Neural progenitor cell (in vitro differentiated cells): ENCODE results near the gene PTPN22.

Experiments used
- CTCF ChIP-seq: fragments of 200-600 bp; sonication (generic); IDR thresholded peaks from 2 replicates; pipeline ENCODE4 v1.5.1; 2017; ENCODE audit warnings: antibody characterized with exemption, mild to moderate bottlenecking
- EZH2phosphoT487 ChIP-seq: fragments of 200-600 bp; sonication (generic); IDR thresholded peaks from 2 replicates; pipeline ENCODE4 v1.6.1; 2017; ENCODE audit warnings: antibody characterized with exemption

DNA sequence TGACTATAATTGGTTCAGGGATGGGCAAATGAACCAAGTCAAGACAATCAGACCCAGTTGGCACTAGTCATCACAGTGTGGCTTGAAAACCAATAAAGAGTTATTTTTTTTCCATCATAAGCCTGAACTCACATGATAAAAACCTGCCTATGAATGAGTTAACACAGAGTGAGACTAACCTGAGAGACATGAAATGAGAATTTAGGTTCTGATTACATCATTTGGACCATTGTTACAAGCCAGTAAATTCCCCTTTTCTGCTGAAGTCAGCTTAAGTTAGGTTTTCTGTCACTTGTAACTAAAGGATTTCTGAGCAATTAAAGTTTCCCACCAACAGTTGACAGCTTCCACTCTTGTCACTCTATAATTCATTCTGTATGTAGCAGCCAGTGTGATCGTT, 49.6 kb downstream of the PTPN22 start:
- TF ChIP-seq CTCF (no peak), EZH2phosphoT487 (no peak)
